GM23248 (cell line): ENCODE results near the gene MRGPRX4.

Source experiments
- EZH2 ChIP-seq: fragments of 200-600 bp; sonication (generic); IDR thresholded peaks from 2 replicates; pipeline ENCODE4 v1.6.1; 2018; ENCODE audit warnings: antibody characterized with exemption, mild to moderate bottlenecking; ENCODE audit not compliant: insufficient read depth, poor library complexity, severe bottlenecking
- EZH2phosphoT487 ChIP-seq: fragments of 200-600 bp; sonication (generic); IDR thresholded peaks from 2 replicates; pipeline ENCODE4 v1.6.1; 2018; ENCODE audit warnings: antibody characterized with exemption, moderate library complexity, mild to moderate bottlenecking, low read depth; ENCODE audit not compliant: insufficient read depth

GRCh38 chr11:18193010-18193409 lies 20.4 kb downstream of the MRGPRX4 start:
- TF ChIP-seq EZH2 (no peak), EZH2phosphoT487 (no peak)
